Gastroesophageal sphincter (tissue), 3 donors: ENCODE data around the gene NFATC2.

Experiments
- EP300 ChIP-seq: sonication (generic); formaldehyde crosslinking; IDR thresholded peaks from one replicate; pipeline ENCODE4 v1.6.1; 2017; ENCODE audit warnings: antibody characterized with exemption, mild to moderate bottlenecking
- TF ChIP-seq, protein P1 (sequence below), 4 experiments: fragments of 200-600 bp in 2 of 4; fragments of 450-650 bp in 2 of 4; sonication (generic) in 1 of 4; IDR thresholded peaks; one replicate each; pipeline ENCODE4 v1.5.1; 2017 to 2019; ENCODE audit warnings: antibody characterized with exemption in 4 of 4, mild to moderate bottlenecking in 2 of 4, moderate library complexity in 2 of 4

GRCh38 chr20:51463998-51464397, 78.5 kb downstream of the NFATC2 start:
- no peak for TF ChIP-seq EP300
- TF ChIP-seq, protein P1, sequence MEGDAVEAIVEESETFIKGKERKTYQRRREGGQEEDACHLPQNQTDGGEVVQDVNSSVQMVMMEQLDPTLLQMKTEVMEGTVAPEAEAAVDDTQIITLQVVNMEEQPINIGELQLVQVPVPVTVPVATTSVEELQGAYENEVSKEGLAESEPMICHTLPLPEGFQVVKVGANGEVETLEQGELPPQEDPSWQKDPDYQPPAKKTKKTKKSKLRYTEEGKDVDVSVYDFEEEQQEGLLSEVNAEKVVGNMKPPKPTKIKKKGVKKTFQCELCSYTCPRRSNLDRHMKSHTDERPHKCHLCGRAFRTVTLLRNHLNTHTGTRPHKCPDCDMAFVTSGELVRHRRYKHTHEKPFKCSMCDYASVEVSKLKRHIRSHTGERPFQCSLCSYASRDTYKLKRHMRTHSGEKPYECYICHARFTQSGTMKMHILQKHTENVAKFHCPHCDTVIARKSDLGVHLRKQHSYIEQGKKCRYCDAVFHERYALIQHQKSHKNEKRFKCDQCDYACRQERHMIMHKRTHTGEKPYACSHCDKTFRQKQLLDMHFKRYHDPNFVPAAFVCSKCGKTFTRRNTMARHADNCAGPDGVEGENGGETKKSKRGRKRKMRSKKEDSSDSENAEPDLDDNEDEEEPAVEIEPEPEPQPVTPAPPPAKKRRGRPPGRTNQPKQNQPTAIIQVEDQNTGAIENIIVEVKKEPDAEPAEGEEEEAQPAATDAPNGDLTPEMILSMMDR (IDR thresholded peaks at IDR 0.05): no peak
